ENCODE measurements around the gene TIMP2.
"Not testable (repeated sequence)": the region's sequence is repeated elsewhere in the genome, so short reads cannot be mapped to it uniquely, and the experiment has no call there.

The TIMP2 gene

DNA sequence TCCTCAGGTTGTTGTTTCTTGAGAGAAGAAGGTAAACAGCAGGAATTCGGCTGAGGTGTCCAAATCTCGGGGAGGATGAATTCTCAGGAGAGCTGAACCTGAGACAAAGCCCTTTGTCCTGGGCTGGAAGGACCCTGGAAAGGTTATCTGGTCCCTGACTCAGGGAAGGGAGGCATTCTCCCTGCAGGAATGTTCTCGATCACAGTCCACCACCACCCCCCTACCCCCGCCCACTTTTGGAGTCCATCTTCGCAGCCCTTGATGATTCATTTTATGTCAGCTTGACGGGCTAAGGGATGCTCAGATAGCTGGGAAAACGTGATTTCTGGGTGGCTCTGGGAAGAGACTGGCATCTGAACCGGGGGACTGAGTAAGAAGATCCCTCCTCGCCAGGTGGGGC is 20.8 kb downstream of the TIMP2 start:
- no peak for DNase-seq

GRCh38 chr17:78903101-78903779 is 21.9 kb downstream of the TIMP2 start, which contains the start of gene CEP295NL:
CEP295NL (minus strand) TSS chr17:78903201; CDS start chr17:78901828, 1,373 bp downstream.
- DNase-seq: no peak

- DNase-seq: not testable (repeated sequence)
Measured at GRCh38 chr17:78902231-78902630, 23.0 kb downstream of the TIMP2 start.

GRCh38 chr17:78901806-78902205 is 23.4 kb downstream of the TIMP2 start:
- DNase-seq: no peak

DNA sequence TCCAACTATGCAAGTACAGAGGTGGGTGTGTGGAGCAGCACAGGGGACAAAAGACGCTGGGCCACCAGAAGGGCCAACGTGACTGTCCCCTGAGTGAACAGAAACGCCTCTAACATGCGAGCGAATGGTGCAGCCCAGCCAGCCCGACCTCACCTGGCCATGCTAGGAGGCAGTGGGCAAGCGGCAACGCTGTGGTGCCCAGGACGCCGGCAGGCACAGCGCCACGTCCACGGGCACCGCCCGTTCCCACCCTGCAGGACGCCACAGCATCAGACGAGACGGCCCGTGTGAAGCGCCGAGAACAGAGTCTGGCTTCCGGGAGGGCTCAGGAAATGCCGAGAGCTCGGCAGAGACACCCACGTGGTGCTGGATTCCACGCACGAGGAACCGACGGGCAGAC is 24.4 kb downstream of the TIMP2 start:
- no peak for DNase-seq

DNA sequence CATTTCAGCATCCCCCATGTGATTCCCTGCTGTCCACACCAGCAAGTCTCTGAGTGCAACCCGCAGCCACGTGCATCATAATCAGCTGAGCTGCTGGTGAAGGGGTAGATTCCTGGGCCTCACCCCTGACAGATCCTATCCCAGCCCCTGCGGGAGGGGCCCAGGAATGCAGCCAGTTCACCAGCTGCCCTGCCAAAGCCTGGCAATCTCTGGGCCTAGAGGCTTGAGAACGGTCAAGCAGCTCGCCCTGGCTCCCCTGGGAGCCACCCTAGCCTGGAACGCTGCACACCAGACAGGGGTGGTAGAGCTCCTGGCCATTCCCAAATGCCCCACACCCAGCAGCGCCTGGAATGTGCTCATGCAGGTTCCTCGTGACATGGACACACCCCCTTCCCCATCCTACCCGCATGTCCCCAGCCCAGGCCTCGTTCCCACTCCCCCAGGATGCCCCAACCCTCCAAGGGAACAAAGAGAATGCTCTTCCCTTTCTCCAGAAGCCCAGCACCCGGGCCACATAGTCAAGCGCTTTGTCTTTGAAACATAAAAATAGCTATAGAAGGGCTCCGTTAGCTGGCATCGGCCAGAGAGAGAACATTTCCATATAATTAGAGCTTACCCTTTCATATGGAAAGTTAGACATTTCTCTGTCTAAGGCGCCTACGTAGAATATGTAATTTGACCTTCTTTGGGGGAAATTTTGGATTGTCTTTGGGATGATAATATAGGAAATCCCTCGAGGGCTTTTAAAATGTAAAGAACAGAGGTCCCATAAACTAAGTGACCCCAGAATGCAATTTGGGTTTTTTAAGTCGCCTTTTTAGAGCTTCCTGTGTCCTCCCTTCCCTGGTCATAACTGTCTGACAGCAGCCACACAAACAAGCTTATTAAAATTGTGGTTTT is 25.6 kb downstream of the TIMP2 start:
- no peak for DNase-seq

GRCh38 chr17:78898947-78899346 is 26.2 kb downstream of the TIMP2 start:
- no peak for DNase-seq

GRCh38 chr17:78898075-78898836 is 26.9 kb downstream of the TIMP2 start:
- DNase-seq: no peak

DNA sequence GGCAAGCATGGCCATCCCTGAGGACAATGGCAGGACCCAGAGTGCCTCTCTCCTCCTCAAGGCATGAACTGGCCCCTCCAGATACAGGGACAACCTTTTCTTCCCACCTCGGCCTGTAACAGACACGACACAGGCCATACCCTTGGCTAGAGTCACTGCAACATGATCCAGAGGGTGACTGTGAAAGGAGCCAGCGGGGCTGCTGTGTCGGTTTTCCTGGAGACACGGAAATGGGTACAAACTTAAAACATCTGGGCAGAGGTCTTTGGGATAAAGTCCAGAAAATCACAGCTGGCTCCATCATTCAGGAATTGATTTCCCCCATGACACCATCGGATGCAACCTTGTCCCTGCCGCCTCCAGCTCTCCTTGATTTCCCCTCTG is 27.5 kb downstream of the TIMP2 start:
- DNase-seq: no peak

GRCh38 chr17:78896834-78897663 is 28.1 kb downstream of the TIMP2 start:
- DNase-seq: no peak

GRCh38 chr17:78896091-78896833 is 28.9 kb downstream of the TIMP2 start:
- no peak for DNase-seq

- no peak for DNase-seq
Measured at GRCh38 chr17:78895322-78895721, 29.9 kb downstream of the TIMP2 start.

- DNase-seq: no peak
Measured at GRCh38 chr17:78893684-78894083, 31.5 kb downstream of the TIMP2 start.

DNA sequence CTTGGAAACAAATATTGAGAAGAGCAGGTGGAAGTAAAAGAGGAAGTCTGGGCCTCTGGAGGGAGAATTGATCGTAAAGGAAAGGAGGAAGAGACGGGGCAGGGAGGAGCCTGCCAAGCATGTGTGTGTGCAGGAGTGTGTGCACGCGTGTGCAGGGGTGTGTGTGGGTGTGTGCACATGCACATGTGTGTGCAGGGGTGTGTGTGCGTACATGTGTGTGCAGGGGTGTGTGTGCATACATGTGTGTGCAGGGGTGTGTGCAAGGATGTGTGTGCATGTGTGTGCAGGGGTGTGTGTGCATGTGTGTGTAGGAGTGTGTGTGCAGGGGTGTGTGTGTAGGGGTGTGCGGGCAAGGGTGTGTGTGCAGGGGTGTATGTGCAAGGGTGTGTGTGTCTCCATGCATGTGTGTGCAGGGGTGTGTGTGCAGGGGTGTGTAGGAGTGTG is 32.2 kb downstream of the TIMP2 start:
- DNase-seq: no peak

DNA sequence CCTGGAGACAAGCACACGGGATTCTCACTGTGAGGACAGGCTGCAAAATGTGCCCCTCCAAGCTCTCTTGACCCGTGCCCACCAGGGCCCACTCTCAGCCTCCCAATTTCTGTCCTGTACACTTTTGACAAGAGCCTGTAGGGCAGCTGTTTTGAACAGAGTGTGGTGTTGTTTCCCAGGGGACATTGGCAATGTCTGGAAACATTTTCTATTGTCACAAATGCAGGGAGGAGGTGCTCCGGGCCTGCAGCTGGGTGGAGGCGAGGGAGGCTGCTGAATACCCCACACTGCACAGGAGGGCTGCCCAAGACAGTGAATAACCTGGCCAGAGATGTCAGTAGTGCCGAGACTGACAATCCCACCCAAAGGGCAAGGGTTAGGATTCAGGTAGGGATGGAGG is 32.7 kb downstream of the TIMP2 start:
- DNase-seq: no peak

DNA sequence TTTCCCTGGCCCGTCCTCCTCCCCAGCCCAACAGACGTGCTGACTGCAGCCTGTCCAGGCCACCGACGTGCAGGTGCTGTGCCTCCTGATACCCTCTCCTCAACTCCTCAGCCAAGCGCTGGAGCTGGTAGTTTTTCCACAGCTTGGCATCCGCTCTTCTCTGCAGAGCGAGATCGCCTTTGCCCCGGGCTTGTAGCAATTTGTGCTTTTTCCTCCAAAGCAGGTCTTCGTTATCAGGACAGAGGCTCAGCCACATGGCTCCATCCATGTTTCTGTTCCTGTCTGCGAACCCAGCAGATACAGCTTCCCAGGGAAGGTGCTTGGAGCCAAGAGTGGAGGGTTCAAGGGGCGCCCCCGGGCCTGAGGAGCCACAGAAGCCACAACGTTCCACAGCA is 33.1 kb downstream of the TIMP2 start:
- no peak for DNase-seq

GRCh38 chr17:78891406-78892061 is 33.7 kb downstream of the TIMP2 start:
- DNase-seq: no peak

GRCh38 chr17:78890498-78890897 is 34.7 kb downstream of the TIMP2 start:
- DNase-seq: no peak

DNA sequence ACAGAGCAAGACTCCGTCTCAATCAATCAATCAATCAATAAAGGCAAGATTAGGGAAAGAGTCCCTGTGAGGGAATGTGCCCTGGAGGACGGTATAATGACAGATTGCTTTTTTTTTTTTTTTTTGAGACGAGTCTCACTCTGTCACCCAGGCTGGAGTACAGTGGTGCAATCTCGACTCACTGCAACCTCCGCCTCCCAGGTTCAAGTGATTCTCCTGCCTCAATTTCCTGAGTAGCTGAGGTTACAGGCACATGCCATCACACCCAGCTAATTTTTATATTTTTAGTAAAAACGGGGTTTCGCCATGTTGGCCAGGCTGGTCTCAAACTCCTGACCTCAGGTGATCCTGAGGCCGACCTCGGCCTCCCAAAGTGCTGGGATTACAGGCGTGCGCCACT is 35.1 kb downstream of the TIMP2 start:
- DNase-seq: not testable (repeated sequence)

DNA sequence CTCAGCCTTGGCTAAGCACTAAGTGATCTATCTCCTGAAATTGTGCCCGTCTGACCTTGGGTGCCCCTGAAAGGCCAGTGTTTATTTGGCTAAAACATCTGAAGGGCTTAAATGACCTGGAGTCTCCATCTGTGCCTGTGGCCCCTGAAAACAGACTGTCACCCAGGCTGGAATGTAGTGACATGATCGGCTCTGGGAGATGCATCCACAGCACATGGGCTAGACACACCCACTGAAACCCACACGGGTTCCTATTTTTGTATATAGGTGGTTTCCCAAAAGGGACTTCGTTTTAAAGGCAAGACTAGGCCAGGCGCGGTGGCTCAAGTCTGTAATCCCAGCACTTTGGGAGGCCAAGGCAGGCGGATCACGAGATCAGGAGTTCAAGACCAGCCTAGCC is 35.7 kb downstream of the TIMP2 start:
- no peak for DNase-seq

GRCh38 chr17:78888941-78889518 is 36.2 kb downstream of the TIMP2 start:
- no peak for DNase-seq

Data from EL (cell line).